Neural progenitor cell (in vitro differentiated cells): ENCODE results near the gene COL11A1.

Experiments
- CTCF ChIP-seq: fragments of 200-600 bp; sonication (generic); IDR thresholded peaks from 2 replicates; pipeline ENCODE4 v1.5.1; 2017; ENCODE audit warnings: antibody characterized with exemption, mild to moderate bottlenecking
- EZH2phosphoT487 ChIP-seq: fragments of 200-600 bp; sonication (generic); IDR thresholded peaks from 2 replicates; pipeline ENCODE4 v1.6.1; 2017; ENCODE audit warnings: antibody characterized with exemption

DNA sequence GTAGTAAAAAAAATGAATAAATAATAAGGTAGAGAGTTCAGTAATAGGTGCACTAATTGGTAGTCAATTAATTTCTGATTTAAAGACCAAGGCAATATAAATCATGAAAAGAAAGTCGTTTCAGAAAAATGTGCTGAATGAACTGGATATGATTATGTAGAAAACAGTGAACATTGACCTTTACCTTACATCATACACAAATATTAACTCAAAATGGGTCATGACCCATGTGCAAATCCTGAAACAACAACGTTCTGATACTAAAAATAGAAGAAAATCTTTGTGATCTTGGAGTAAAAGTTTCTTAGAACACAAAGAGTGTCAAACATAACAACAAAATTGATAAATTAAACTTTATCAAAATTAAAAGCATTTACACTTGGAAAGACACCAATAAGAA is 39.1 kb downstream of the COL11A1 start:
- TF ChIP-seq CTCF, result no peak
- TF ChIP-seq EZH2phosphoT487, result no peak
